Muscle layer of colon (tissue), 2 donors: ENCODE data around the gene MUSK.
"Not testable (repeated sequence)": the region's sequence is repeated elsewhere in the genome, so short reads cannot be mapped to it uniquely, and the experiment has no call there.

ENCODE experiments used
- H3K27ac ChIP-seq: one replicate; pipeline ENCODE4 v1.7.0; 2013; ENCODE audit warnings: low read depth, mild to moderate bottlenecking, low read length, moderate library complexity
- H3K27me3 ChIP-seq, 2 donors: one replicate each; pipeline ENCODE4 v1.7.0; 2013; ENCODE audit warnings: low read length in 2 of 2, mild to moderate bottlenecking in 2 of 2; ENCODE audit not compliant: insufficient read depth in 2 of 2, control insufficient read depth in 1 of 2
- H3K36me3 ChIP-seq: one replicate; pipeline ENCODE4 v1.7.0; 2013; ENCODE audit warnings: mild to moderate bottlenecking, low read length; ENCODE audit not compliant: insufficient read depth
- H3K4me1 ChIP-seq: one replicate; pipeline ENCODE4 v1.7.0; 2013; ENCODE audit warnings: mild to moderate bottlenecking, low read length; ENCODE audit not compliant: insufficient read depth
- H3K4me3 ChIP-seq, 2 donors: one replicate each; pipeline ENCODE4 v1.7.0; 2013; ENCODE audit warnings: low read length in 2 of 2, low read depth in 1 of 2, mild to moderate bottlenecking in 1 of 2, moderate library complexity in 1 of 2
- H3K9ac ChIP-seq: one replicate; pipeline ENCODE4 v1.7.0; 2013; ENCODE audit warnings: low read length
- H3K9me3 ChIP-seq: one replicate; pipeline ENCODE4 v1.7.0; 2013; ENCODE audit warnings: mild to moderate bottlenecking, low read length
- donor health status: abdominal sarcoma.
- donor health status: Adenocarcinoma of cecum.

MUSK gene

GRCh38 chr9:110650261-110650660, 18.3 kb upstream of the MUSK start:
- H3K9me3 ChIP-seq = no peaks in the 10 kb centered on the region
- peaks cover 20% of the 10 kb centered on the region for H3K4me1 ChIP-seq
- no peak overlapping the region for H3K4me3 ChIP-seq
- no peaks in the 10 kb centered on the region for H3K36me3 ChIP-seq
- no peaks in the 10 kb centered on the region for H3K27me3 ChIP-seq
- no peak overlapping the region for H3K9ac ChIP-seq
- no peak overlapping the region for H3K27ac ChIP-seq

- H3K4me1 ChIP-seq = peaks cover 20% of the 10 kb centered on the region
- H3K36me3 ChIP-seq = no peaks in the 10 kb centered on the region
- H3K27me3 ChIP-seq = no peaks in the 10 kb centered on the region
- no peaks in the 10 kb centered on the region for H3K9me3 ChIP-seq
- no peak overlapping the region for H3K9ac ChIP-seq
- H3K4me3 ChIP-seq = no peak overlapping the region
- H3K27ac ChIP-seq = no peak overlapping the region
Measured at GRCh38 chr9:110650991-110651411, 17.6 kb upstream of the MUSK start.

GRCh38 chr9:110655754-110656641, 12.6 kb upstream of the MUSK start:
- no peaks in the 10 kb centered on the region for H3K36me3 ChIP-seq
- no peak overlapping the region for H3K4me3 ChIP-seq
- H3K4me1 ChIP-seq = peaks cover 9% of the 10 kb centered on the region
- no peaks in the 10 kb centered on the region for H3K9me3 ChIP-seq
- H3K27ac ChIP-seq = no peak overlapping the region
- no peak overlapping the region for H3K9ac ChIP-seq
- H3K27me3 ChIP-seq = no peaks in the 10 kb centered on the region

GRCh38 chr9:110659891-110660541, 8.6 kb upstream of the MUSK start:
- Histone ChIP-seq H3K4me3 (no peak overlapping the region), H3K27me3 (no peaks in the 10 kb centered on the region), H3K36me3 (no peaks in the 10 kb centered on the region), H3K9me3 (no peaks in the 10 kb centered on the region), H3K9ac (no peak overlapping the region), H3K4me1 (no peaks in the 10 kb centered on the region), H3K27ac (no peak overlapping the region)

GRCh38 chr9:110669433-110669832, 842 bp downstream of the MUSK start:
- Histone ChIP-seq H3K4me3 (peak overlapping the region in 1 of 2 donors; percentile 20), H3K9me3 (no peaks in the 10 kb centered on the region), H3K36me3 (no peaks in the 10 kb centered on the region), H3K9ac (no peak overlapping the region), H3K4me1 (peaks cover 7% of the 10 kb centered on the region), H3K27me3 (no peaks in the 10 kb centered on the region), H3K27ac (peak overlapping the region; percentile 23)

- H3K9me3 ChIP-seq = no peaks in the 10 kb centered on the region
- no peak overlapping the region for H3K27ac ChIP-seq
- H3K27me3 ChIP-seq = no peaks in the 10 kb centered on the region
- H3K36me3 ChIP-seq = no peaks in the 10 kb centered on the region
- H3K4me1 ChIP-seq = peaks cover 7% of the 10 kb centered on the region
- H3K4me3 ChIP-seq = no peak overlapping the region
- no peak overlapping the region for H3K9ac ChIP-seq
Measured at GRCh38 chr9:110671849-110672248, 3.3 kb downstream of the MUSK start.

- H3K27ac ChIP-seq = no peak overlapping the region
- H3K36me3 ChIP-seq = no peaks in the 10 kb centered on the region
- no peak overlapping the region for H3K4me3 ChIP-seq
- H3K27me3 ChIP-seq = no peaks in the 10 kb centered on the region
- H3K9ac ChIP-seq = no peak overlapping the region
- H3K4me1 ChIP-seq = peaks cover 7% of the 10 kb centered on the region
- no peaks in the 10 kb centered on the region for H3K9me3 ChIP-seq
Measured at GRCh38 chr9:110672873-110673510, 4.4 kb downstream of the MUSK start.

GRCh38 chr9:110687497-110687896, 18.9 kb downstream of the MUSK start:
- no peak overlapping the region for H3K27ac ChIP-seq
- H3K4me1 ChIP-seq = no peaks in the 10 kb centered on the region
- H3K9me3 ChIP-seq = no peaks in the 10 kb centered on the region
- H3K36me3 ChIP-seq = no peaks in the 10 kb centered on the region
- no peak overlapping the region for H3K4me3 ChIP-seq
- no peaks in the 10 kb centered on the region for H3K27me3 ChIP-seq
- H3K9ac ChIP-seq = no peak overlapping the region

- no peaks in the 10 kb centered on the region for H3K36me3 ChIP-seq
- no peak overlapping the region for H3K27ac ChIP-seq
- H3K4me1 ChIP-seq = no peaks in the 10 kb centered on the region
- H3K9me3 ChIP-seq = no peaks in the 10 kb centered on the region
- no peaks in the 10 kb centered on the region for H3K27me3 ChIP-seq
- no peak overlapping the region for H3K4me3 ChIP-seq
- no peak overlapping the region for H3K9ac ChIP-seq
Measured at GRCh38 chr9:110688329-110688728, 19.7 kb downstream of the MUSK start.

GRCh38 chr9:110691002-110691549, 22.5 kb downstream of the MUSK start:
- Histone ChIP-seq H3K4me1 (no peaks in the 10 kb centered on the region), H3K4me3 (no peak overlapping the region), H3K9me3 (no peaks in the 10 kb centered on the region), H3K36me3 (no peaks in the 10 kb centered on the region), H3K27me3 (no peaks in the 10 kb centered on the region), H3K9ac (no peak overlapping the region), H3K27ac (no peak overlapping the region)

- H3K9ac ChIP-seq, H3K4me3 ChIP-seq, H3K27me3 ChIP-seq, H3K36me3 ChIP-seq, H3K9me3 ChIP-seq, H3K4me1 ChIP-seq, H3K27ac ChIP-seq: not testable (repeated sequence)
Measured at GRCh38 chr9:110695846-110696245, 27.3 kb downstream of the MUSK start.
